ENCODE results near the gene PODXL.

DNA sequence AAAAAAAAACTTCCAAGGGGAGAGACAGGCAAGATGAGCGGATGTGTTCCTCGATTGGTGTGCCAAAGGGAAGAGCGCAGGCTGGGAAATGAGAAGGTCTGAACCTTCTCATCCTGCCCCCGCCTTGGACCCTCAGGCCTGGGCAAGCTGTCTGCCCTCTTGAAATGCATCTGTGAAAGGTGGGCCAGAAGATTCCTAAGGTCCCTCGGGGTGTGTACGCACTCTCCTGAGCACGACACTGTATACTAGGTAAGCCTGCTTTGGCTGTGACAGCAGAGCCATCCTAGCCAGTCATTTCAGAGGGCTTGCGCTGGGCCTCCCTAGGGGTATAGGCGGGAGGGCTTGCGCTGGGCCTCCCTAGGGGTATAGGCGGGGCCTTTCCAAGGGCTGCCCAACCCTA lies 26.8 kb downstream of the PODXL start:
- TF ChIP-seq, protein P1, sequence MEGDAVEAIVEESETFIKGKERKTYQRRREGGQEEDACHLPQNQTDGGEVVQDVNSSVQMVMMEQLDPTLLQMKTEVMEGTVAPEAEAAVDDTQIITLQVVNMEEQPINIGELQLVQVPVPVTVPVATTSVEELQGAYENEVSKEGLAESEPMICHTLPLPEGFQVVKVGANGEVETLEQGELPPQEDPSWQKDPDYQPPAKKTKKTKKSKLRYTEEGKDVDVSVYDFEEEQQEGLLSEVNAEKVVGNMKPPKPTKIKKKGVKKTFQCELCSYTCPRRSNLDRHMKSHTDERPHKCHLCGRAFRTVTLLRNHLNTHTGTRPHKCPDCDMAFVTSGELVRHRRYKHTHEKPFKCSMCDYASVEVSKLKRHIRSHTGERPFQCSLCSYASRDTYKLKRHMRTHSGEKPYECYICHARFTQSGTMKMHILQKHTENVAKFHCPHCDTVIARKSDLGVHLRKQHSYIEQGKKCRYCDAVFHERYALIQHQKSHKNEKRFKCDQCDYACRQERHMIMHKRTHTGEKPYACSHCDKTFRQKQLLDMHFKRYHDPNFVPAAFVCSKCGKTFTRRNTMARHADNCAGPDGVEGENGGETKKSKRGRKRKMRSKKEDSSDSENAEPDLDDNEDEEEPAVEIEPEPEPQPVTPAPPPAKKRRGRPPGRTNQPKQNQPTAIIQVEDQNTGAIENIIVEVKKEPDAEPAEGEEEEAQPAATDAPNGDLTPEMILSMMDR (IDR thresholded peaks at IDR 0.05; ENCODE audit: control extremely low read depth in 1 of 3, insufficient read depth in 1 of 3, low read depth in 1 of 3, low read length in 3 of 3): no peak
- no peak for TF ChIP-seq RAD21 (IDR thresholded peaks at IDR 0.05 in 1 of 2, conservative IDR thresholded peaks at IDR 0.05 in 1 of 2; ENCODE audit: low read depth in 2 of 2, low read length in 2 of 2)
- TF ChIP-seq, protein P2, sequence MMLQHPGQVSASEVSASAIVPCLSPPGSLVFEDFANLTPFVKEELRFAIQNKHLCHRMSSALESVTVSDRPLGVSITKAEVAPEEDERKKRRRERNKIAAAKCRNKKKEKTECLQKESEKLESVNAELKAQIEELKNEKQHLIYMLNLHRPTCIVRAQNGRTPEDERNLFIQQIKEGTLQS (IDR thresholded peaks at IDR 0.05; ENCODE audit: insufficient read depth, low read depth, low read length): no peak
- no peak for TF ChIP-seq JUN (IDR thresholded peaks at IDR 0.05; ENCODE audit: low read depth, low read length)
- TF ChIP-seq EZH2 (IDR thresholded peaks at IDR 0.05; ENCODE audit: low read depth, low read length, severe bottlenecking): no peak
- no peak for TF ChIP-seq TEAD4 (IDR thresholded peaks at IDR 0.05; ENCODE audit: low read depth, low read length)
- TF ChIP-seq POLR2A (IDR thresholded peaks at IDR 0.05; ENCODE audit: control extremely low read depth in 1 of 2, low read depth in 2 of 2, low read length in 2 of 2): peak; percentile 27 to 37; a peak in 2 of 3 replicates
- no peak for TF ChIP-seq GABPA (IDR thresholded peaks at IDR 0.05; ENCODE audit: borderline replicate concordance, insufficient read depth, low read length)
- no peak for TF ChIP-seq SP1 (IDR thresholded peaks at IDR 0.05; ENCODE audit: low read depth, low read length)
- no peak for TF ChIP-seq CBX5 (IDR thresholded peaks at IDR 0.05; ENCODE audit: low read depth, low read length)
- no peak for TF ChIP-seq RFX5 (IDR thresholded peaks at IDR 0.05; ENCODE audit: borderline replicate concordance, low read depth, low read length)
- no peak for TF ChIP-seq TAF1 (IDR thresholded peaks at IDR 0.05; ENCODE audit: low read depth, low read length)

All from H1 (cell line).